H1 (cell line): ENCODE results near the gene PMP22. TPM values are rescaled to one million over a fixed set of nuclear protein-coding genes. Genes with fewer than 3 reads are reported as not detected.

Experiments
- CTCF ChIA-PET: fragments of 300-600 bp; sonication (Branson Sonifier 250); formaldehyde crosslinking; loops from one replicate; lab custom pipeline; 2021; ENCODE audit not compliant: partially characterized antibody; lab: Charles Lee
- POLR2A ChIA-PET: fragments of 300-600 bp; sonication (Branson Sonifier 250); formaldehyde crosslinking; loops from one replicate; lab custom pipeline; 2021; ENCODE audit warnings: inconsistent platforms; ENCODE audit not compliant: partially characterized antibody; lab: Charles Lee
- DNase-seq, 2 experiments: peaks; one replicate each; pipeline versions ENCODE4 v3.0.0 to v3.0.0-alpha.2; 2010 to 2022; ENCODE audit warnings: low spot score in 2 of 2, low read depth in 1 of 2, mixed read lengths in 1 of 2
- FAIRE-seq: peaks from 2 replicates; lab custom pipeline; 2011; peaks lifted over from hg19 to GRCh38; lab: Jason Lieb, UNC
- H2AFZ ChIP-seq: 2 replicates; pipeline ENCODE4 v1.8.1; 2012; ENCODE audit warnings: low read length, inconsistent platforms
- H2AK5ac ChIP-seq: 2 replicates; pipeline ENCODE4 v1.6.1; 2013; ENCODE audit warnings: low read depth, low read length
- H2BK120ac ChIP-seq: replicated peaks from 2 replicates; pipeline ENCODE3; 2013; ENCODE audit warnings: low read depth, low read length, inconsistent platforms
- H2BK12ac ChIP-seq: 2 replicates; pipeline ENCODE4 v1.6.1; 2013; ENCODE audit warnings: low read depth, low read length
- H2BK15ac ChIP-seq: 2 replicates; pipeline ENCODE4 v1.6.1; 2013; ENCODE audit warnings: low read length
- H2BK20ac ChIP-seq: 2 replicates; pipeline ENCODE4 v1.6.1; 2013; ENCODE audit warnings: low read length
- H2BK5ac ChIP-seq: 2 replicates; pipeline ENCODE4 v1.6.1; 2013; ENCODE audit warnings: low read depth, low read length
- H3K14ac ChIP-seq: 2 replicates; pipeline ENCODE4 v1.6.1; 2013; ENCODE audit warnings: inconsistent platforms; ENCODE audit not compliant: insufficient read length
- H3K18ac ChIP-seq: 2 replicates; pipeline ENCODE4 v1.6.1; 2013; ENCODE audit warnings: low read length; ENCODE audit errors: extremely low read depth
- H3K23ac ChIP-seq: 2 replicates; pipeline ENCODE4 v1.6.1; 2013; ENCODE audit warnings: inconsistent platforms; ENCODE audit not compliant: insufficient read length
- H3K23me2 ChIP-seq: 2 replicates; pipeline ENCODE4 v1.6.1; 2013; ENCODE audit warnings: low read depth, low read length
- H3K27ac ChIP-seq: 2 replicates; pipeline ENCODE4 v1.6.1; 2011; ENCODE audit warnings: low read depth, low read length, inconsistent platforms
- H3K27me3 ChIP-seq, 4 experiments: replicated peaks in 1 of 4; 1 replicate in 1 of 4; 2 replicates in 3 of 4; pipeline versions ENCODE4 v1.6.1 to v1.8.1; 2011 to 2013; ENCODE audit warnings: low read length in 3 of 4, mild to moderate bottlenecking in 3 of 4, inconsistent platforms in 2 of 4, mixed read lengths in 2 of 4, moderate library complexity in 1 of 4; ENCODE audit not compliant: control insufficient read depth in 3 of 4, insufficient read depth in 3 of 4; ENCODE audit errors: extremely low read depth in 1 of 4
- H3K36me3 ChIP-seq, 4 experiments: 2 replicates each; pipeline versions ENCODE4 v1.6.1 to v1.8.1; 2011 to 2013; ENCODE audit warnings: mild to moderate bottlenecking in 4 of 4, low read length in 3 of 4, moderate library complexity in 2 of 4, control low read depth in 1 of 4, inconsistent platforms in 1 of 4; ENCODE audit not compliant: insufficient read depth in 4 of 4, control insufficient read depth in 2 of 4
- H3K4ac ChIP-seq: replicated peaks from 2 replicates; pipeline ENCODE3; 2013; ENCODE audit warnings: low read length, low read depth, mixed read lengths, inconsistent platforms; ENCODE audit not compliant: insufficient read length
- H3K4me1 ChIP-seq, 4 experiments: replicated peaks in 1 of 4; 1 replicate in 1 of 4; 2 replicates in 3 of 4; pipeline versions ENCODE4 v1.6.1 to v1.8.1; 2011 to 2013; ENCODE audit warnings: low read length in 3 of 4, inconsistent platforms in 2 of 4, mixed read lengths in 1 of 4; ENCODE audit not compliant: insufficient read depth in 4 of 4, control insufficient read depth in 3 of 4
- H3K4me2 ChIP-seq, 2 experiments: 2 replicates each; pipeline versions ENCODE4 v1.6.1 to v1.8.1; 2011 to 2013; ENCODE audit warnings: low read depth in 2 of 2, low read length in 2 of 2, control low read depth in 1 of 2, inconsistent platforms in 1 of 2, mild to moderate bottlenecking in 1 of 2; ENCODE audit not compliant: insufficient read depth in 1 of 2
- H3K4me3 ChIP-seq, 4 experiments: fragments of 200-600, 300-600 bp in 1 of 4; sonication (generic), shearing (Covaris generic), sonication (Bioruptor Twin) in 1 of 4; 2 replicates each; pipeline versions ENCODE4 v1.5.1 to v1.8.1; 2011 to 2016; ENCODE audit warnings: low read length in 4 of 4, low read depth in 3 of 4, control low read depth in 2 of 4, inconsistent platforms in 2 of 4, mild to moderate bottlenecking in 2 of 4, mixed read lengths in 1 of 4, moderate library complexity in 1 of 4; ENCODE audit not compliant: insufficient read depth in 2 of 4; ENCODE audit errors: extremely low read depth in 1 of 4
- H3K56ac ChIP-seq: replicated peaks from 2 replicates; pipeline ENCODE3; 2013; ENCODE audit warnings: low read depth, mild to moderate bottlenecking, mixed read lengths, low read length, inconsistent platforms; ENCODE audit not compliant: insufficient read length
- H3K79me1 ChIP-seq: 2 replicates; pipeline ENCODE4 v1.6.1; 2013; ENCODE audit warnings: low read depth, low read length, control low read depth
- H3K79me2 ChIP-seq, 2 experiments: 2 replicates each; pipeline versions ENCODE4 v1.6.1 to v1.8.1; 2012 to 2013; ENCODE audit warnings: low read length in 2 of 2, mild to moderate bottlenecking in 2 of 2, inconsistent platforms in 1 of 2; ENCODE audit not compliant: insufficient read depth in 2 of 2, control insufficient read depth in 1 of 2
- H3K9ac ChIP-seq, 4 experiments: replicated peaks in 1 of 4; 1 replicate in 1 of 4; 2 replicates in 3 of 4; pipeline versions ENCODE4 v1.6.1 to v1.8.1; 2011 to 2013; ENCODE audit warnings: low read depth in 3 of 4, low read length in 3 of 4, control low read depth in 2 of 4, mild to moderate bottlenecking in 2 of 4, moderate library complexity in 2 of 4, inconsistent platforms in 1 of 4; ENCODE audit errors: extremely low read depth in 1 of 4
- H3K9me3 ChIP-seq, 2 experiments: 2 replicates each; pipeline versions ENCODE4 v1.6.1 to v1.8.1; 2012 to 2013; ENCODE audit warnings: mild to moderate bottlenecking in 2 of 2, moderate library complexity in 2 of 2, control low read depth in 1 of 2, inconsistent platforms in 1 of 2, low read depth in 1 of 2, low read length in 1 of 2, mixed read lengths in 1 of 2; ENCODE audit not compliant: insufficient read depth in 2 of 2
- H4K20me1 ChIP-seq, 2 experiments: replicated peaks in 1 of 2; 2 replicates each; pipeline versions ENCODE3 to v1.8.1; 2011 to 2013; ENCODE audit warnings: inconsistent platforms in 2 of 2, low read length in 2 of 2, mild to moderate bottlenecking in 1 of 2; ENCODE audit not compliant: insufficient read depth in 2 of 2, control insufficient read depth in 1 of 2
- H4K5ac ChIP-seq: 2 replicates; pipeline ENCODE4 v1.6.1; 2013; ENCODE audit warnings: low read length, low read depth, mixed read lengths, inconsistent platforms; ENCODE audit not compliant: insufficient read length
- H4K8ac ChIP-seq: 2 replicates; pipeline ENCODE4 v1.8.0; 2013; ENCODE audit warnings: mild to moderate bottlenecking, moderate library complexity, low read length, inconsistent platforms; ENCODE audit not compliant: insufficient read depth; ENCODE audit errors: extremely low read depth
- H4K91ac ChIP-seq: replicated peaks from 2 replicates; pipeline ENCODE3; 2013; ENCODE audit warnings: low read length, mixed read lengths, inconsistent platforms; ENCODE audit not compliant: insufficient read length
- ASH2L ChIP-seq: fragments of 200-600, 300-600 bp; sonication (generic); IDR thresholded peaks from one replicate; pipeline ENCODE4 v1.7.1; 2017; ENCODE audit warnings: low read length
- USF2 ChIP-seq: IDR thresholded peaks from 2 replicates; pipeline ENCODE4 v1.6.1; 2011; ENCODE audit warnings: low read length, improper control_type of control experiment
- WGBS, 2 experiments: shearing (Covaris generic) in 1 of 2; methylation state at CpG; one replicate each; pipeline versions ENCODE4 v1.1.6 to v1.1.7; 2013 to 2015; ENCODE audit warnings: low lambda C conversion rate in 2 of 2, mixed read lengths in 2 of 2, inconsistent platforms in 1 of 2, low coverage in 1 of 2, missing lambda C conversion rate in 1 of 2; ENCODE audit not compliant: insufficient replicate concordance in 2 of 2, insufficient coverage in 1 of 2, insufficient read length in 1 of 2; ENCODE audit errors: extremely low coverage in 1 of 2, missing lambda C conversion rate in 1 of 2; 5-methylcytosine and 5-hydroxymethylcytosine counted together
- polyA plus RNA-seq, 7 experiments: library from polyadenylated mRNA; depleted of rRNA in 3 of 7; stranded (reverse) in 5 of 7; unstranded in 2 of 7; fragments of >200 nt in 5 of 7; fragments of 200-250 nt in 2 of 7; gene quantifications; 1 replicate in 5 of 7; 2 replicates in 1 of 7; 4 replicates in 1 of 7; pipeline versions ENCODE4 v1.2.1 to v1.2.3, GENCODE V29; 2011 to 2013; ENCODE audit warnings: missing spikeins in 2 of 7, mixed read lengths in 2 of 7
- total RNA-seq: library from RNA; stranded (reverse); fragmentation: NEBNext Ultra II Directional; extraction: Animal tissue kit (Norgen Biotek cat#: 25700); gene quantifications from 2 replicates; pipeline ENCODE4 v1.2.1, GENCODE V29; 2021
- TF ChIP-seq, protein P1 (sequence below): IDR thresholded peaks from 2 replicates; pipeline ENCODE4 v1.6.1; 2012; ENCODE audit warnings: inconsistent platforms

The PMP22 gene
- total and polyA plus RNA-seq, 2 of the 8 experiments (the other 6 are each of a cell fraction or from before 2014, with no cell fraction given): 0.84 to 4.9 TPM

GRCh38 chr17:15287538-15288267 lies 22.6 kb upstream of the PMP22 start:
- no peak overlapping the region for H4K8ac ChIP-seq
- WGBS, 2 experiments: 92% methylated on average over 4 of the region's 4 CpGs; no CpG with 5 or more reads in 1 of the 2 experiments
- FAIRE-seq: no peak
- no peak overlapping the region for H4K91ac ChIP-seq
- no peak overlapping the region for H2BK5ac ChIP-seq
- TF ChIP-seq USF2: no peak
- TF ChIP-seq ASH2L: no peak
- TF ChIP-seq, protein P1, sequence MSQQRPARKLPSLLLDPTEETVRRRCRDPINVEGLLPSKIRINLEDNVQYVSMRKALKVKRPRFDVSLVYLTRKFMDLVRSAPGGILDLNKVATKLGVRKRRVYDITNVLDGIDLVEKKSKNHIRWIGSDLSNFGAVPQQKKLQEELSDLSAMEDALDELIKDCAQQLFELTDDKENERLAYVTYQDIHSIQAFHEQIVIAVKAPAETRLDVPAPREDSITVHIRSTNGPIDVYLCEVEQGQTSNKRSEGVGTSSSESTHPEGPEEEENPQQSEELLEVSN: no peak
- TF ChIP-seq, all 59 proteins: peak for 0
- H3K23ac ChIP-seq: no peak overlapping the region
- no peaks in the 10 kb centered on the region for H3K36me3 ChIP-seq
- no peak overlapping the region for H3K18ac ChIP-seq
- no peak overlapping the region for H2BK15ac ChIP-seq
- H3K14ac ChIP-seq: no peak overlapping the region
- no peak overlapping the region for H3K4me3 ChIP-seq
- no peak overlapping the region for H2AK5ac ChIP-seq
- H2BK20ac ChIP-seq: no peak overlapping the region
- H3K4me2 ChIP-seq: no peak overlapping the region
- no peak overlapping the region for H2BK12ac ChIP-seq
- H4K5ac ChIP-seq: no peak overlapping the region
- ChIA-PET POLR2A (no interaction called here), CTCF (no interaction called here)
- no peaks in the 10 kb centered on the region for H3K27me3 ChIP-seq
- peak overlapping the region; percentile 71 for H3K4ac ChIP-seq
- no peaks in the 10 kb centered on the region; the same call in 1 of the 2 replicates for H3K23me2 ChIP-seq
- H3K56ac ChIP-seq: no peak overlapping the region
- H3K79me1 ChIP-seq: no peaks in the 10 kb centered on the region
- no peak for DNase-seq
- H3K9me3 ChIP-seq: no peaks in the 10 kb centered on the region
- no peak overlapping the region for H3K27ac ChIP-seq
- H3K4me1 ChIP-seq: no peaks in the 10 kb centered on the region
- H2AFZ ChIP-seq: no peak overlapping the region
- no peaks in the 10 kb centered on the region for H4K20me1 ChIP-seq
- H3K79me2 ChIP-seq: no peaks in the 10 kb centered on the region
- H3K9ac ChIP-seq: no peak overlapping the region
- no peak overlapping the region for H2BK120ac ChIP-seq
